ENCODE data around the gene AGBL3.

DNA sequence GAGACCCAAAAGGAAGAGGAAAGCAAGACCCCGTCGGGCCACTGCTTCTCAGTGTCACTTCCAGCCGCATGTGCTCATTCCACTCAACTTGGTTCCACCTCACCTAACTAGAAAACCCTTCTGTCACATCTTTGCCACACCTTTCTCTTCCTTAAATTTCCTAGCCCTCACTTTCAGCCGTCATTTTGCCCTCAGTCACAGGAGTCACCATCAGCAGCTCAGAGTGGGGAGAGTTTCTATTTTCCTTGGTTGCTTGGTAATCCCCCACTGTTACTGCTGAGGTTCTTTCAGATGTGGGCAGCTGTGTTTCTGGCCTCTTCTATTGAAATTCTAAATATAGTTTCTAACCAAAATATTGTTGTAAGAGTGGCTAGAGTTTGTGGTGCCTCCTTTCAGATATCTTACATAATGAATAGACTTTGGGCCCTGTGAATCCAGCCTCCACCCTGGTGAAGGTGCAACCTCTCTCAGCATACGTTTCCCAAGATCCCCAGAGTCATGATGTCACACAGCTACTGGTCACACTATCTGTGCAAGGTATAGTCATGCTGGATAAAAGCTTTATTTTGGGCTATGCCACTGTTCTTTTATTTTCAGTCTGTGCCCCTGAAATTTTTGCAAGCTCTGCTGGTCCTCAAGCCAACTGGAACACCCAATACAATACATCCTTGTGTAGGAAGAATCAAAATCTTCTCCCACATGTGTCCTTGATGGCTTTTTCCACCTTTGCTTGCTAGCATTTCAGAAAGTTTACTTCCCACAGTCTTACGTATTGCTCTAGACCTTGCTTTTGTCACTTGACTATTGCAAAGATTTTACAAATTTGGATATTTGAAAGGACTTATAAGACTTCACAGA is 9.2 kb downstream of the AGBL3 start:
- TF ChIP-seq CTCF (IDR thresholded peaks at IDR 0.05), result no peak
- no peak for TF ChIP-seq EZH2 (IDR thresholded peaks at IDR 0.05)
